GM18519 (cell line): ENCODE data around the gene UPK3A.
"Not testable (repeated sequence)": the region's sequence is repeated elsewhere in the genome, so short reads cannot be mapped to it uniquely, and the experiment has no call there.

Source experiments
- ATAC-seq: cut with Tn5 transposase; IDR thresholded peaks from one replicate; pipeline ENCODE4 v1.9.1; 2021; ENCODE audit warnings: mild to moderate bottlenecking, moderate library complexity; ENCODE audit not compliant: unreplicated experiment, low FRiP score

The UPK3A gene

DNA sequence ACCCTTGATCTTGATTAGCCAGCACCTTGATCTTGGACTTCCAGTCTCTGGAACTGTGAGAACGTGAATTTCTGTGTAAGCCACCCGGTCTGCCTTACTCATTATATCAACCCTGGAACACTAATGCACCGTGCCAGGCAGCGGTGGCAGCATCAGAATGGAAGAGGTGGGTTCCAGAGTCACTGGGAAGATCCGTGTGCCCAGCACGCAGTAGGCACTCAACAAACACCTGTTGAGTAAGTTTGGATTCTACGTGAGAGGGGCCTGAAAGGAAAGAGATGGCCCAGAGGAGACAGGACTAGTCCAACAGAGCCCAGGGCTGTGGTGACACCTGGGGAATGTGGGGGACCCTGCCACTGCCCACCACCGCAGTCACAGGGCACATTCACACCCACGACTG, 6.6 kb upstream of the UPK3A start:
- no peak for ATAC-seq

DNA sequence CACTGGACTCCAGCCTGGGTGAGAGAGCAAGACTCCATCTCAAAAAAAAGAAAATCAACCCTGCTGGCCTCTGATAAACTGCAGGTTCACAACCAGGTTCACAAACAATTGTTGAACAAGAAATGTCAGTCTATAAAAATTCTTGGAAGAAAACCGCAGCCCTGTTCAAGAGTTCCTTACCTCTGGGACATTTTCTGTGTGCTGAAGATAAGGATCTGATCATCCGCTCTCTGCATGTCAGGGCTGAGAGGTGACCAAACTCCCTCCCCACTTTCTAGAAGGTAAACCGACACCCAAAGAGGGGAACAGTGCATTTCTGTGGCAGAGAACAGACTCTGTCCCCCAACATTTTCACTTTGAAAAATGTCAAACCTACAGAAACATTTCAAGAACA, 4.2 kb upstream of the UPK3A start:
- no peak for ATAC-seq

DNA sequence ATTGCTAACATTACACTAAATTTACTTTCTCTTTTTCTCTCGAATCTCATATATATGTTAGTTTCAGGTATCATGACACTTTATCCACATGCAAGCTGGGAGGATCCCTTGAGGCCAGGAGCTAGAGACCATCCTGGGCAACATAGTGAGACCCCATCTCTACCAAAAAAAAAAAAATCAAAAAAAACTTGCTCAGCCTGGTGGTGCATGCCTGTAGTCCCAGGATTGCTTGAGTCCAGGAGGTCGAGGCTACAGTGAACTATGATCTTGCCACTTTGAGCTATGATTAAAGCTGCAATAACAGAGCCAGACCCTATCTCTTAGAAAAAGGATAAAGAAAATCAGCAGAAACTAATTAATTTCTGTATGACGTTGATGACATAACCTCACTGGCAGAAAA, 3.7 kb upstream of the UPK3A start:
- ATAC-seq = no peak

DNA sequence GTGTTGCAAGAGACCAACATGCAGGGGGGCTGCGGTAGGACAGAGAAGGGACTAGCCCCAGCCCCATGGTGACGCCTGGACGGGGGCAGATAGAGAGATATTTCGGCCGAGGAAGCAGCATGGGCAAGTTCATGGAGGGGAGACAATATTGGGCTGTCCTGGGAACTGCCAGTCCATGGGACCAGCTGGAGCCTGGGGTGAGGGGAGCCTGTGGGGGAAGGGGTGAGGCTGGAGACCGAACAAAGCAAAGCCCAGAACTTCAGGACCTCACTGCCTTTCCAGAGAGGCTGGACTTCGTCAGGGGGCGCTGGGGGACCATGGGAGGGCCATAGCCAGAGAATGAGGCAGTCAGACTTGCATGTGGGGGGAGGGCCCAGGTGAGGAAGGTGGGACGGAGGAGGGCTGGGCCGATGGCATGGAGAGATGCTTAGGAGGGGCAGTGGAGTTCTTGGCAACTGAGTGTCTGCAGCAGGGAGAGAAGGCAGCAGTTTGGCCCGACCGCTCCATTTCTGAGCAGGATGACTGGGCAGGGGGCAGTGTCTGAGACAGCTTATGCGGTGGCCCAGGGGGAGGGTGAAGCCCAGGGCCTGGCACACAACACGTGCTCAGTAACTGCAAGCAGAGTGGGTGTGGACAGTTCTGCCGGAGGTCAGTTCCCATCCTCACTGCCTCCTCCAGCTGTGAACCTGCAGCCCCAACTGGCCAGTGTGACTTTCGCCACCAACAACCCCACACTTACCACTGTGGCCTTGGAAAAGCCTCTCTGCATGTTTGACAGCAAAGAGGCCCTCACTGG, 712 bp downstream of the UPK3A start:
- no peak for ATAC-seq

DNA sequence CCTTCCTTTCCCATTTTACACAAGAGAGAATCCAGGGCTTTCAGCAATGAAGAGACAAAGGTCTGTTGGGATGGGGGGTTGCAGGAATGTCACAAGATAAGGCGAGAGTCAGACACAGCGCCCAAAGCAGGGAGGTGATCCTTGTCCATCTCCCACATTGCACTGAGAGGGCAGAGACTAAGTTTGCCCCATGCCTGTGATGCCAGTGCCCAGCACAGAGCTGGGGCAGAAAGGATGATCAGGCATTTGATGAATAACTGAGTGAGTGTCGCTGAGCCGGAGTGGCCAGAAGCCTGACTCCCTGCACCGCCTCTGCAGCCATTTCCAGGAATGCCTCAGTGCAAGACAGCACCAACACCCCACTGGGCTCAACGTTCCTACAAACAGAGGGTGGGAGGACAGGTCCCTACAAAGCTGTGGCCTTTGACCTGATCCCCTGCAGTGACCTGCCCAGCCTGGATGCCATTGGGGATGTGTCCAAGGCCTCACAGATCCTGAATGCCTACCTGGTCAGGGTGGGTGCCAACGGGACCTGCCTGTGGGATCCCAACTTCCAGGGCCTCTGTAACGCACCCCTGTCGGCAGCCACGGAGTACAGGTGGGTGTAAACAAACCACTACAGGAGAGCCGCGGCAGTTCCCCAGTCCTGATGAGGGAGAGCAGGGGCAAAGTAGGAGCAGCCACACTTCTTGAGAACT, 2.3 kb downstream of the UPK3A start:
- ATAC-seq = no peak

DNA sequence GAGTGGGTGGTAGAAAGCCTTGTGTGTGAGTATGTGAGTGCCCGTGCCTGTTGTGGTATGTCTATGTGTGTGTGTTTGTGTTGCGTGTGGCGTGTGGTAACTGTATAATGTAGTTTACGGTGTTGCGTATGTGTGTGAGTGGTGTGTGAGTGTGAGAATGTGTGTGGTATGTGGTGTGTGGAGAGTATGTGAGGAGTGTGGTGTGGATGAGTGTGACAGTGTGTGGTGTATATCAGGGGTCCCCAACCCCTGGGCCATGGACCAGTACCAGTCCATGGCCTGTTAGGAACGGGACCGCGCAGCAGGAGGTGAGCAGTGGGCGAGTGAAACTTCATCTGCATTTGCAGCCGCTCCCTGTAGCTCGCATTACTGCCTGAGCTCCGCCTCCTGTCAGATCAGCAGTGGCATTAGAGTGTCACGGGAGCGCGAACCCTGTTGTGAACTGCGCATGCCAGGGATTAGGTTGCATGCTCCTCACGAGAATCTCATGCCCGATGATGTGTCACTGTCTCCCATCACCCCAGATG, 5.7 kb downstream of the UPK3A start:
- ATAC-seq = no peak

DNA sequence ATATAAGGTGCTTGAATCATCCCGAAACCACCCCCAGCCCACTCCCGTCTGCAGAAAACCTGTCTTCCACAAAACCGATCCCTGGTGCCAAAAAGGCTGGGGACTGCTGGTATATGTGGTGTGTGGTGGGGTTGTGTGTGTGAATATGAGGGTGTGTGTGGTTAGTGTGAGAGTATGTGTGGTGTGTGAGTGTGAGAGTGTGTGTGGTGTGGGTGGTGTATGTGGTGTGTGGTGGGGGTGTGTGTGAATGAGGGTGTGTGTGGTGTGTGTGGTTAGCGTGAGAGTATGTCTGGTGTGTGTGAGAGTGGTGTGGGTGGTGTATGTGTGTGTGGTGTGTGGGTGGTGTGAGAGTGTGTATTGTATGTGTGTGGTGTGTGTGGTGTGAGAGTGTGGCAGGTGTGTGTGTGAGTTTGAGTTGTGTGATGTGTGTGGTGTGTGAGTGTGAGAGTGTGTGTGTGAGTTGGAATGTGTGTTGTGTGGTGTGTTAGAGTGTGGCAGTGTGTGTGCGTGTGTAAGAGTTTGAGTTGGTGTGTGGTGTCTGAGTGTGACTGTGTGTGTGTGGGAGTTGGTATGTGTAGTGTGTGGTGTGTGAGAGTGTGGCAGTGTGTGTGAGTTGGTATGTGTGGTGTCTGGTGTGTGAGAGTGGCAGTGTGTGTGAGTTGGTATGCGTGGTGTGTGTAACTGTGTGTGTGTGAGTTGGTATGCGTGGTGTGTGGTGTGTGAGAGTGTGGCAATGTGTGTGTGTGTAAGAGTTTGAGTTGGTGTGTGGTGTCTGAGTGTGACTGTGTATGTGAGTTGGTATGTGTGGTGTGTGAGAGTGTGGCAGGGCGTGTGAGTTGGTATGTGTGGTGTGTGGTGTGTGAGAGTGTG, 6.5 kb downstream of the UPK3A start:
- no peak for ATAC-seq

DNA sequence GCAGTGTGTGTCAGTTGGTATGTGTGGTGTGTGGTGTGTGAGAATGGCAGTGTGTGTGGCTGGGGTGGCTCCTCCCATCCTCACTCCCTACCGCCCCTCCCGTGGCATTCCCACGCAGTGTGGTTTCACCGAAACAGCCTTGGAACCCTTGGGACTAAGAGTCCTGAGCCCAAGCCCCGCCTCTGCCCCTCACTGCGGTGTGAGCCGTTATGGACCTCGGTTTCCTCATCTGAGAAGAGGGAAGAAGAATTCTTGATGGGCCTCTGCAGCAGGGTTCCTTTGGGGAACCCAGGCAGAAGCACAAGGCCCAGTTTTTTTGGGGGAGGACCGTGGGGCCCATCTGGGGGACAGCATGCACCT, 7.2 kb downstream of the UPK3A start:
- no peak for ATAC-seq

DNA sequence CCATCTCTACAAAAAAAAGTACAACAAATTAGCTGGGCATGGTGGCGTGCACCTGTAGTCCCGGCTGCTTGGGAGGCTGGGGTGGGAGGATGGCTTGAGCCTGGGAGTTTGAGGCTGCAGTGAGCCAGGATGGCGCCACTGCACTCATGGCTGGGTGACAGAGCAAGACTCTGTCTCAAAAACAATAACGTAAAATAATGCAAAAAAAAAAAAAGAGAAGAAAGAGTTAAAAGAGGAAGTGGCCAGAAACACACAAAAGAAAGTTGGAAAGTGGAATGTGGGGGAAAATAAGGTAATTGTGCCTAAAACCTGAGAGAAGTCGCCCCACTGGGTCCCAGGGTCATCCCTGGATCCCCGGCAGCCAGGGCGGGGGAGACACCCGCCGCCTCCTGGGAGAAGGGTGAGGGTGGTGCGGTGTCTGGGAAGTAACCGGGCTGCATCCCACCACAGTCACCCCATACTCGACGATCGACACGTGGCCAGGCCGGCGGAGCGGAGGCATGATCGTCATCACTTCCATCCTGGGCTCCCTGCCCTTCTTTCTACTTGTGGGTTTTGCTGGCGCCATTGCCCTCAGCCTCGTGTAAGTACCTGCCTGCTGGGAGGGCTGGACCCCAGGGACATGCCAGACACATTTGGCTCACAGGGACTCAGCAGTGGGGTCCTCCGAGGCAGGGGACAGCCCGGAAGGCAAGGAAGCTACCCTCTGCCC, 8.1 kb downstream of the UPK3A start:
- no peak for ATAC-seq

DNA sequence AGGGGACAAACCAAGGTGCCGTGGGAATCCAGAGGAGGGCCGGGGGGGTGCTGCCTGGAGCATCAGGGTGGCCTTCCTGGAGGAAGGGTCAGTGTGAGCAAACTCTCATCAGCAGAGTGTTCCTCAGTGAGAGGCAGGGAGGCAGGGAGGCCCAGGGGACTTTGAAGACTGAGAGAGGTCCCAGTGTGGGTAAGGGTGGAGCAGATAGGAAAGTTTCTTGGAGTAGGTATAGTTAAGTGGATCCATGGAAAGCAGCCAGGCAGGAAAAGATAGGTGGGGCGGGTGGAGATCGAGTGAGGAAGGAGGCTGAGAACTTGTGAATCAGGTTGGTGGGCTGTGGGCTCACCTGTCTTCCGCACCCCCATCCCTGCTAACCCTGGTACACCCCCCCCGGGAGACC, 9.3 kb downstream of the UPK3A start:
- ATAC-seq = no peak

DNA sequence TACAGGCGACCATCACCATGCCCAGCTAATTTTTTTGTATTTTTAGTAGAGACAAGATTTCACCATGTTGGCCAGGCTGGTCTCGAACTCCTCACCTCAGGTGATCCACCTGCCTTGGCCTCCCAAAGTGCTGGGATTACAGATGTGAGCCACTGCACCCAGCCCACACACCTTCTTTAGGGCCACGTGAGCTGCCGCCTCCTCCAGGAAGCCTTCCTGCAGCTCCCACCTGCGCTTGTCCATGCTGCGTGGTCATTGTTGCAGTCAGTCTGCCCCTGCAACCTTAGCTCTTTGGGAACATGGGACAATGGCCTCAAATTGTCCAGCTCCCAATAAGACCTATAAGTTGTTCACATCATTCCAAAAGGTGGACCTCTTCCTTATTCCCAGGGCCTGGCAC, 10.3 kb downstream of the UPK3A start:
- not testable (repeated sequence) for ATAC-seq

DNA sequence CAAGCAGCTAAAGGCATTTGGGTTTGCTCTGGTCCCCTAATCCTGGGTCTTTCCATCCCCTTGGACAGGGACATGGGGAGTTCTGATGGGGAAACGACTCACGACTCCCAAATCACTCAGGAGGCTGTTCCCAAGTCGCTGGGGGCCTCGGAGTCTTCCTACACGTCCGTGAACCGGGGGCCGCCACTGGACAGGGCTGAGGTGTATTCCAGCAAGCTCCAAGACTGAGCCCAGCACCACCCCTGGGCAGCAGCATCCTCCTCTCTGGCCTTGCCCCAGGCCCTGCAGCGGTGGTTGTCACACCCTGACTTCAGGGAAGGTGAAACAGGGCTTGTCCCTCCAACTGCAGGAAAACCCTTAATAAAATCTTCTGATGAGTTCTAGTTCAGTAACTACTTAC, 10.7 kb downstream of the UPK3A start:
- ATAC-seq = no peak

DNA sequence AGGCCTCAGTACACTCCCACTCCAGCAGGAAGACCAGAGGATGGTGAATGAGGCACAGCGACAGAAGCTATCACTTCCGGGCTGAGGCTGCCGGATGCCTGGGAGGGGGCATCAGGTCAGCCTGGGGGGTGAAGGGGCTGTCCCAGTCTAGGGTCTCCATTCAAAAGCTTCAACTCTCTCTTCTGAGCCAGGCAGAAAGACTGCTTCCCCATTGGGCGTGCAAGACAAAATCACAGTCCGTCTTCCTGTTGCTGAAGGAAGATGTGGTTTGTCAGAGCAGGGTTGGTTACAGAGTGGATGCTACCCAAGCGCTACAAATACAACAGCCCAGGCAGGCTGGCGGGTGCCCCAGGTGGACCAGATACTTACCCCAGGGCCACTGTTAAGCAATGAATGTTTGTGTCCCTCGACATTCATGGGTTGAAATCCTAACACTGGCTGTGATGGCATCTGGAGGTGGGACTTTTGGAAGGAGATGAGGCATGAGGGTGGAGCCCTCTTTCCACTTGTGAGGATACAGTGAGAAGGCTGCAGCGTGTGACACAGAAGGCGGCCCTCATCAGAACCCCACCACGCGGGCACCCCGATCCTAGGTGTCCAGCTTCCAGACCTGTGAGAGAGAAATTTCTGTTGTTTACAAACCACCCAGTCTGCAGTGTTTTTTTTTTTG, 12.0 kb downstream of the UPK3A start:
- no peak for ATAC-seq

DNA sequence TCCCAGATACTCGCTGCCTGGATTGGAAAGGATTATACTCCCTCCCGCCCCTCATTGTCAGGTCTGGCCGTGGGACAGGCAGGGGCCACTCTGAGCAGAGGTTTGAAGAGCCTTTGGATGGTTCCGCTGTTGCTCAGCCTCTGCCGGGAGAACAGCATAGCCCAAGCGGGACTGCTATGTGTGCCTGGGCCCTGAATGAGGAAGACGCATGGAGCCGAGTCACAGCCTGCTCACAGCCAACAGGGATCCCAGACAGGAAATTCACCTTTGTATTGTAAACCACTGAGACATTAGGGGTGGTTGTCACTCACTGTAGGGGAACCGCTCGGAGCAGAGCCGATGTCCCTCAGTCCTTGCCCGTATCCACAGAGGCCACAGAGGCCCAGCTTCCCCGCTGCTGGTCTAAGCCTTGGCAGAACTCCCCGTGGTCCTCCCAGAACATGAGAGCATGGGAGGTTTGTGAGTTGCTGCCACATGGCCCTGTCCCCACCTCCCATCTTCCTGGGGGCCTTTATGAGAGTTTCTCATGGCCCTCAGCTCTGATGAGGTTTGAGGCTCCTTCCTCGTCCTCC, 14.3 kb downstream of the UPK3A start:
- ATAC-seq = no peak

DNA sequence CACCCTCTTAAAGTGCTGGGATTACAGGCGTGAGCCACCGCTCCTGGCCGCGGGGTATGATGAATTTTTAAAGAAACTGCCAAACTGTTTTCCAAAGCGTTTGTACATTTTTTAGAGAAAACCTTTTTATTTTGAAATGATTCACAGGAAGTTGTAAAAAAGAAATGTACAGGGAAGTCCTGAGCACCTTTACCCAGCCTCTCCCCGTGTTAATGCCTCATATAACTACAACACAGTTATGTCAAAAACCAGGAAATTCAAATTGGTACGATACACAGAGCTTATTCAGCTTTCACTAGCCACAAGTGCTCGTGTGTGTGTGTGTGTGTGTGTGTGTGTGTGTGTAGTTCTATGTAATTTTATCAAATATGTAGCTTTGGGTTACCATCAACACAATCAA, 18.0 kb downstream of the UPK3A start:
- no peak for ATAC-seq

DNA sequence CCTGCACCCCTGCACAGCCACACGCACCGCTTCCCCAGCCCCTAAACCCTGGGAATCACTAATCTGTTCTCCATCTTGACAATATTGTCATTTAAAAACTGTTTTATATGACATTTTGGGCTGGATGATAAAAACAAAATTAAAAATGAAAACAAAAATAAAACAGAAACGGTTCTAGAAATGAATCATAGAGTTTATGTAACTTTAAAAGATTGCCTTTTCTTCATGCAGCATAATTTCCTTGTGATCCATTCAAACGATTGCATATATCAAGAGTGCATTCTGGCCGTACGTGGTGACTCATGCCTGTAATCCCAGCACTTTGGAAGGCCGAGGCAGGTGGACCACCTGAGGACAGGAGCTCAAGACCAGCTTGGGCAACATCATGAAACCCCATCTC, 18.4 kb downstream of the UPK3A start:
- no peak for ATAC-seq

DNA sequence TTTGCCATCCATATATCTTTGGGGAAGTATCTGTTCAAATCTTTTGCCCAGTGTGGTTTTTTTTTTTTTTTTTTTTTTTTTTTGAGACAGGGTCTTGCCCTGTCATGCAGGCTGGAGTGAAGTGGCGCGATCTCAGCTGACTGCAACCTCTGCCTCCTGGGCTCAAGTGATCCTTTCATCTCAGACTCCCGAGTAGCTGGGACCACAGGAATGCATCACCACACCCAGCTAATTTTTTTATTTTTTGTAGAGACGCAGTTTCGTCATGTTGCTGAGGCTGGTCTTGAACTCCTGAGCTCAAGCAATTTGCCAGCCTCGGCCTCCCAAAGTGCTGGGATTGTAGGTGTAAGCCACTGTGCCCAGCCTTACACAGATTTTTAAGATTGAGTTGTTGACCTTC, 20.2 kb downstream of the UPK3A start:
- ATAC-seq = no peak

DNA sequence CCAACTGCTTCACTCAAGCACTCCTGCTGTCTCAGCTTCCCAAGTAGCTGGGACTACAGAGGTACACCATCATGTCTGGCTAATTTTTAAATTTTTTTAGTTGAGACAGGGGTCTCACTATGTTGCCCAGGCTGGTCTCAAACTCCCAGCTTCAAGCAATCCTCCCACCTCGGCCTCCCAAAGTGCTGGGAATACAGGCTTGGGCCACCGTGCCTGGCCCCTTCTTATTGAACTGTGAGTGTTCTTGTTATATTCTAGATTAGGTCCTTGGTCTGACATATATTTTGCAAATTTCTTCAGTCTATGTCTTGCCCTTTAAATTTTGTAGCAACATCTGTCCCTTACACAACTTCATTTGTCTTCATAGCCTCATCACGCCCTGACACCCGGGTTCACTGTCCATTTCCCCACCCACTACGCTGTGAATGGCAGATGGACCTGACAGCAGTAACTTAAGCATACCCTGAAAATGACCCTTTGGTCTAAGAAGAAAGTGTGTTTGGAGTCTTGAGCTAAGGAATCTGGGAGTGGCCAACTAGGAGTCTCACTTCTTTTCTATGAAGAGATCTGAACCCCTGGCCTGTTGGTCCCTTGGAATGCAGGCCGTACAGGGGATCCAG, 20.8 kb downstream of the UPK3A start:
- ATAC-seq = no peak

DNA sequence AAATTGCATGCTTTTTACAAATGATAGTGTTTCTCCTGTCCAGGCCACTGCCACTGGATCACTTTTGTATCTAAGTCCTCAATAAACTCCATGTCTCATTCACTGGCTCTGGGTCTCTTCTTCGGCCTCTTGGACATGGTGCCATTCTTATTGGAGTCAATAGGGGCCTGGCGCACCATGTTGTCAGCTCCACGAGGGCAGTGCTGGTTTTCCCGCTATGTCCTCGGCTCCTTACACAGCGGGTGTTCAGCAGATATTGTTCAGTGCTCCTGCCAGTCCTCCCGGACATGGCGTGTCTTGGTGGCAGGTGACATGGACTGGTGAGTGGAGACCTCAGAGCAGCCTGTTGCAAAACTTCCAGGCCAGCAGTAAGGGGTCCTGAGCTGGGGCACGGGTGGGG, 21.4 kb downstream of the UPK3A start:
- ATAC-seq = no peak
